ENCODE results near the gene ZNF133.

GRCh38 chr20:18271160-18271559, 17.2 kb upstream of the ZNF133 start:
- TF ChIP-seq CTCF (IDR thresholded peaks at IDR 0.05): no peak
- TF ChIP-seq POLR2A (IDR thresholded peaks at IDR 0.05): no peak
